HEK293T (cell line): ENCODE results near the gene STON2.
"Not testable (repeated sequence)": the region's sequence is repeated elsewhere in the genome, so short reads cannot be mapped to it uniquely, and the experiment has no call there.

Experiments
- CTCF ChIA-PET: fragments of 350-600 bp; formaldehyde crosslinking; extraction: SDS; loops from one replicate; lab custom pipeline; 2021; ENCODE audit warnings: antibody characterized with exemption, inconsistent platforms; lab: Yijun Ruan, JAX
- POLR2A ChIA-PET: fragments of 350-600 bp; formaldehyde crosslinking; extraction: SDS; loops from one replicate; lab custom pipeline; 2020; ENCODE audit warnings: antibody characterized with exemption, inconsistent platforms; lab: Yijun Ruan, JAX
- DNase-seq: peaks from one replicate; pipeline ENCODE4 v3.0.0; 2012; ENCODE audit warnings: mixed read lengths; ENCODE audit errors: extremely low spot score
- ARNT ChIP-seq: fragments of 450-650 bp; IDR thresholded peaks from 2 replicates; pipeline ENCODE4 v1.6.1; 2017; ENCODE audit warnings: mild to moderate bottlenecking
- BHLHE40 ChIP-seq: fragments of 450-650 bp; IDR thresholded peaks from 2 replicates; pipeline ENCODE4 v1.6.1; 2016; ENCODE audit warnings: mild to moderate bottlenecking, moderate library complexity, borderline replicate concordance
- CTBP1 ChIP-seq: fragments of 450-650 bp; IDR thresholded peaks from 2 replicates; pipeline ENCODE4 v1.6.1; 2016; ENCODE audit warnings: borderline replicate concordance
- ELF4 ChIP-seq: fragments of 450-650 bp; IDR thresholded peaks from 2 replicates; pipeline ENCODE4 v1.6.1; 2017; ENCODE audit warnings: antibody characterized with exemption
- FOXA1 ChIP-seq: fragments of 450-650 bp; IDR thresholded peaks from 2 replicates; pipeline ENCODE4 v1.6.1; 2016; ENCODE audit warnings: mild to moderate bottlenecking
- FOXK2 ChIP-seq: fragments of 450-650 bp; IDR thresholded peaks from 2 replicates; pipeline ENCODE4 v1.6.1; 2016; ENCODE audit warnings: mild to moderate bottlenecking
- FOXM1 ChIP-seq: fragments of 450-650 bp; IDR thresholded peaks from 2 replicates; pipeline ENCODE4 v1.6.1; 2017; ENCODE audit warnings: mild to moderate bottlenecking, borderline replicate concordance
- HDGF ChIP-seq: fragments of 450-650 bp; IDR thresholded peaks from 2 replicates; pipeline ENCODE4 v1.6.1; 2017; ENCODE audit warnings: antibody characterized with exemption, borderline replicate concordance
- L3MBTL2 ChIP-seq: fragments of 450-650 bp; conservative IDR thresholded peaks from 2 replicates; pipeline ENCODE4 v1.6.1; 2016; ENCODE audit warnings: mild to moderate bottlenecking
- LEF1 ChIP-seq: fragments of 450-650 bp; IDR thresholded peaks from 2 replicates; pipeline ENCODE4 v1.6.1; 2017; ENCODE audit warnings: mild to moderate bottlenecking, borderline replicate concordance
- NFRKB ChIP-seq: fragments of 450-650 bp; IDR thresholded peaks from 2 replicates; pipeline ENCODE4 v1.6.1; 2016; ENCODE audit warnings: mild to moderate bottlenecking, moderate library complexity
- PKNOX1 ChIP-seq: fragments of 450-650 bp; IDR thresholded peaks from 2 replicates; pipeline ENCODE4 v1.6.1; 2016
- SP1 ChIP-seq: fragments of 450-650 bp; IDR thresholded peaks from 2 replicates; pipeline ENCODE4 v1.6.1; 2017
- SUZ12 ChIP-seq: fragments of 450-650 bp; IDR thresholded peaks from 2 replicates; pipeline ENCODE4 v1.6.1; 2016; ENCODE audit warnings: mild to moderate bottlenecking
- TARDBP ChIP-seq: fragments of 450-650 bp; IDR thresholded peaks from 2 replicates; pipeline ENCODE4 v1.6.1; 2016
- ZNF384 ChIP-seq: fragments of 450-650 bp; IDR thresholded peaks from 2 replicates; pipeline ENCODE4 v1.6.1; 2016

The STON2 gene

GRCh38 chr14:81386290-81386745, 13.8 kb downstream of the STON2 start:
- TF ChIP-seq HDGF, result no peak
- no peak for TF ChIP-seq ARNT
- no peak for TF ChIP-seq L3MBTL2
- no peak for TF ChIP-seq SP1
- no peak for TF ChIP-seq FOXM1
- ChIA-PET POLR2A (no interaction called here), CTCF (no interaction called here)
- DNase-seq, result no peak

- no peak for DNase-seq
- TF ChIP-seq ZNF384 (no peak), SUZ12 (no peak), PKNOX1 (no peak), FOXM1 (no peak), TARDBP (no peak), NFRKB (no peak), BHLHE40 (no peak), HDGF (no peak), CTBP1 (no peak), ARNT (no peak), SP1 (no peak), FOXA1 (no peak), LEF1 (no peak), FOXK2 (no peak), L3MBTL2 (no peak), ELF4 (no peak)
- ChIA-PET POLR2A (no interaction called here), CTCF (no interaction called here)
Measured at GRCh38 chr14:81385886-81386285, 14.2 kb downstream of the STON2 start.

GRCh38 chr14:81385419-81385818, 14.7 kb downstream of the STON2 start:
- TF ChIP-seq L3MBTL2, result no peak
- no peak for TF ChIP-seq PKNOX1
- no peak for TF ChIP-seq ZNF384
- no peak for TF ChIP-seq FOXM1
- no peak for TF ChIP-seq CTBP1
- no peak for TF ChIP-seq LEF1
- no peak for TF ChIP-seq HDGF
- TF ChIP-seq ARNT, result no peak
- no peak for TF ChIP-seq SP1
- no peak for DNase-seq
- POLR2A ChIA-PET, result interaction anchor here (1.2 kb wide), 1 partner anchor 51 kb away, joined by 3 read pairs; no protein-coding TSS in a partner anchor
- CTCF ChIA-PET, result no interaction called here

- ChIA-PET POLR2A (interaction anchor here (1.2 kb wide), 1 partner anchor 51 kb away, joined by 3 read pairs; no protein-coding TSS in a partner anchor), CTCF (no interaction called here)
- DNase-seq, result no peak
- TF ChIP-seq CTBP1, result no peak
- TF ChIP-seq SUZ12, result no peak
Measured at GRCh38 chr14:81384900-81385299, 15.2 kb downstream of the STON2 start.

- no peak for DNase-seq
- POLR2A ChIA-PET, result no interaction called here
- TF ChIP-seq ELF4 (no peak), CTBP1 (no peak), LEF1 (no peak), ARNT (no peak), ZNF384 (no peak), L3MBTL2 (no peak), SUZ12 (no peak), SP1 (no peak), TARDBP (no peak), BHLHE40 (no peak), HDGF (no peak), PKNOX1 (no peak), NFRKB (no peak), FOXK2 (no peak), FOXA1 (no peak), FOXM1 (no peak)
- CTCF ChIA-PET, result interaction anchor here (0.8 kb wide), 1 partner anchor 56 kb away, joined by 3 read pairs; no protein-coding TSS in a partner anchor
Measured at GRCh38 chr14:81382517-81383225, 17.5 kb downstream of the STON2 start.

- POLR2A ChIA-PET, CTCF ChIA-PET, DNase-seq: not testable (repeated sequence)
Measured at GRCh38 chr14:81380009-81380408, 20.1 kb downstream of the STON2 start.

- POLR2A ChIA-PET, result no interaction called here
- no peak for DNase-seq
- no peak for TF ChIP-seq TARDBP
- CTCF ChIA-PET, result no interaction called here
Measured at GRCh38 chr14:81371802-81372201, 28.3 kb downstream of the STON2 start.
